Measurements from ENCODE around the gene MED10. TPM values are rescaled to one million over a fixed set of nuclear protein-coding genes. Genes with fewer than 3 reads are reported as not detected.

Gene MED10
- total RNA-seq, 1 experiment from 2014 or later: 94.0 TPM

DNA sequence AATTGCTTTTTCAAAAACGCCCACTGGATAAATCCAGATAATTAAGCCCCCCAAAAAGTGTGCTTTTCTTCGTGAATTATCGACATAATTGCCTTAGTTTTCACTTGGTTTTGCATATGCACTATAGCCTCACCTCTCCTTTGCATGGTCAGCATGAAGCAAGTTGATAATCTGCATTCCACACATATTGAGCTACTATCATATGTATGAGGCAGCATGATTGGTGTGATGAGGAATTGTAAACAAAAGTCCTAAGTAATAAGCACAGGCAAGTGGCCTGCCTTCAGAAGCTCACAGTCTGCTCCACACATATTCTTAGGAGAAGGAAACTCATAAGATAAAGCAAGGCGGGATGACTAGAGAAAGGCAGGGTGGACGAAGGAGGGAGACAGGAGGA is 33.8 kb downstream of the MED10 start:
- no TSS peak for BruUV-seq (replicated peaks)
- POLR2A ChIA-PET (ENCODE audit: unreplicated experiment): no interaction called here
- no peak for ATAC-seq
- intact Hi-C loops (cut with micrococcal nuclease): no loop called here
- Histone ChIP-seq H3K4me1 (ENCODE audit: insufficient read depth, low read length) (0 out of 2 replicates have a peak, but pooled peaks cover 2% of the 10 kb centered on the region), H3K4me3 (ENCODE audit: low read length) (no peak overlapping the region), H3F3A (ENCODE audit: low read length, unreplicated experiment) (no peaks in the 10 kb centered on the region), H2AFZ (ENCODE audit: low read length) (no peak overlapping the region), H3K4me2 (ENCODE audit: low read length) (no peak overlapping the region), H3K36me3 (ENCODE audit: low read depth, low read length) (no peaks in the 10 kb centered on the region), H3K9me3 (ENCODE audit: low read length) (no peaks in the 10 kb centered on the region), H3K9ac (ENCODE audit: low read length) (no peak overlapping the region), H4K20me1 (ENCODE audit: low read length) (no peaks in the 10 kb centered on the region), H3K9me2 (replicated peaks; ENCODE audit: low read length) (no peaks in the 10 kb centered on the region), H3K79me2 (ENCODE audit: low read length) (no peaks in the 10 kb centered on the region), H3K27ac (ENCODE audit: low read length) (no peak overlapping the region), H3K27me3 (ENCODE audit: low read length) (no peaks in the 10 kb centered on the region)
- DNase-seq: peak; percentile 35
- CTCF ChIA-PET: no interaction called here
- TF ChIP-seq, protein P1, sequence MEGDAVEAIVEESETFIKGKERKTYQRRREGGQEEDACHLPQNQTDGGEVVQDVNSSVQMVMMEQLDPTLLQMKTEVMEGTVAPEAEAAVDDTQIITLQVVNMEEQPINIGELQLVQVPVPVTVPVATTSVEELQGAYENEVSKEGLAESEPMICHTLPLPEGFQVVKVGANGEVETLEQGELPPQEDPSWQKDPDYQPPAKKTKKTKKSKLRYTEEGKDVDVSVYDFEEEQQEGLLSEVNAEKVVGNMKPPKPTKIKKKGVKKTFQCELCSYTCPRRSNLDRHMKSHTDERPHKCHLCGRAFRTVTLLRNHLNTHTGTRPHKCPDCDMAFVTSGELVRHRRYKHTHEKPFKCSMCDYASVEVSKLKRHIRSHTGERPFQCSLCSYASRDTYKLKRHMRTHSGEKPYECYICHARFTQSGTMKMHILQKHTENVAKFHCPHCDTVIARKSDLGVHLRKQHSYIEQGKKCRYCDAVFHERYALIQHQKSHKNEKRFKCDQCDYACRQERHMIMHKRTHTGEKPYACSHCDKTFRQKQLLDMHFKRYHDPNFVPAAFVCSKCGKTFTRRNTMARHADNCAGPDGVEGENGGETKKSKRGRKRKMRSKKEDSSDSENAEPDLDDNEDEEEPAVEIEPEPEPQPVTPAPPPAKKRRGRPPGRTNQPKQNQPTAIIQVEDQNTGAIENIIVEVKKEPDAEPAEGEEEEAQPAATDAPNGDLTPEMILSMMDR (conservative IDR thresholded peaks at IDR 0.05; ENCODE audit: low read depth, low read length): no peak
- no peak for TF ChIP-seq EZH2phosphoT487 (IDR thresholded peaks at IDR 0.05; ENCODE audit: borderline replicate concordance, low read length)
- TF ChIP-seq EZH2 (IDR thresholded peaks at IDR 0.05; ENCODE audit: low read length, unreplicated experiment): no peak

DNA sequence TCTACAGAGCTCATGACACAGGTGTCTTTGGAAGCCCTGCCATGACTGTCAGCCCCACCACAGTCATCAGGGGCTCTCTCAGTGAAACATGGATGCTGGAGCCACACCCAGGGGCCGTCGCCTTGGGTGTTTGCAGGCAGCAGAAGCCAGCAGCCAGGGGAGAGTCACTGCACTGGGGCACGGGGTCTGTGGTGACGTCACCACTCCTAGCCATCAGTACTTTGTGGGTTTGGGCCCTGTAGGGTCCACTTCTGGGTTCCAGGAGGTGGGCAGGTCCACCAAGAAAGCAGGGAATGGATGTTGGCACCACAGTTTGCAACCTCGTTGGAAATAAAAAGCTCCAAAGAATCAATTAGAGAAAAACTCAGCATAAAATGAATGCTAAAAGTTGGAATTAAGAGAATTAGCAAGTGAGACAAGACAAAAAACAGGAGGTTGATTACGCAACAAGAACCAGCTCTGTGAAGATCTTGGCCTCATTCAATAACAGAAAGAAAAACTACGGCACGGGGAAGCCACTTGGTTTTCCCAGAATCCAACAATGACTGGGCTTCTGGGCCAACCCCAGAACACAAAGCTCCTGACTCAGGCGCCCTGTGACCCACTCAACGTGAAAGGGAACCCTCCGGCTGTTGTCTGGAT is 34.3 kb downstream of the MED10 start:
- POLR2A ChIA-PET (ENCODE audit: unreplicated experiment): no interaction called here

More for the DNA sequence above, 34.3 kb downstream of the MED10 start:
- no peak overlapping the region for H3K4me2 ChIP-seq (ENCODE audit: low read length)
- H4K20me1 ChIP-seq (ENCODE audit: low read length): no peaks in the 10 kb centered on the region
- no peaks in the 10 kb centered on the region for H3K9me3 ChIP-seq (ENCODE audit: low read length)
- no peaks in the 10 kb centered on the region for H3K79me2 ChIP-seq (ENCODE audit: low read length)
- H3K9me2 ChIP-seq (replicated peaks; ENCODE audit: low read length): no peaks in the 10 kb centered on the region
- no peak overlapping the region for H2AFZ ChIP-seq (ENCODE audit: low read length)
- no TSS peak for BruUV-seq (replicated peaks)
- TF ChIP-seq EZH2 (IDR thresholded peaks at IDR 0.05; ENCODE audit: low read length, unreplicated experiment) (no peak), EZH2phosphoT487 (IDR thresholded peaks at IDR 0.05; ENCODE audit: borderline replicate concordance, low read length) (no peak)
- TF ChIP-seq, protein P1 (conservative IDR thresholded peaks at IDR 0.05; ENCODE audit: low read depth, low read length): no peak
- H3K4me3 ChIP-seq (ENCODE audit: low read length): no peak overlapping the region
- no peak overlapping the region for H3K9ac ChIP-seq (ENCODE audit: low read length)
- CTCF ChIA-PET: no interaction called here
- H3K36me3 ChIP-seq (ENCODE audit: low read depth, low read length): no peaks in the 10 kb centered on the region
- no peaks in the 10 kb centered on the region for H3K27me3 ChIP-seq (ENCODE audit: low read length)
- ATAC-seq (no peak), DNase-seq (no peak)
- no peak overlapping the region for H3K27ac ChIP-seq (ENCODE audit: low read length)
- no peaks in the 10 kb centered on the region for H3F3A ChIP-seq (ENCODE audit: low read length, unreplicated experiment)
- no peaks in the 10 kb centered on the region for H3K4me1 ChIP-seq (ENCODE audit: insufficient read depth, low read length)
- intact Hi-C loops (cut with micrococcal nuclease): no loop called here
